WTC11 (cell line): ENCODE data around the gene IFNK. TPM values are rescaled to one million over a fixed set of nuclear protein-coding genes. Genes with fewer than 3 reads are reported as not detected.

Source experiments
- ATAC-seq: fragments of 200-7000 bp; cut with Tn5 transposase; 2 replicates; pipeline ENCODE4 v1.10.0; 2021; ENCODE audit warnings: mild to moderate bottlenecking, moderate library complexity
- CTCF ChIA-PET: fragments of 300-600 bp; sonication (Branson Sonifier 250); formaldehyde crosslinking; loops from one replicate; lab custom pipeline; 2021; ENCODE audit warnings: antibody characterized with exemption; lab: Charles Lee
- POLR2A ChIA-PET: fragments of 350-600 bp; sonication (Branson Sonifier 250); formaldehyde crosslinking; loops from one replicate; lab custom pipeline; 2021; ENCODE audit warnings: antibody characterized with exemption; lab: Charles Lee
- DNase-seq: peaks from one replicate; pipeline ENCODE4 v3.0.0; 2021; ENCODE audit warnings: low spot score
- H3K27ac Mint-ChIP-seq: 2 replicates; pipeline ENCODE4 v1.8.0; 2021; ENCODE audit warnings: mixed read lengths
- H3K27me3 Mint-ChIP-seq: 2 replicates; pipeline ENCODE4 v1.8.0; 2021; ENCODE audit warnings: low read depth, mild to moderate bottlenecking, moderate library complexity, mixed read lengths
- H3K36me3 Mint-ChIP-seq: 2 replicates; pipeline ENCODE4 v1.8.0; 2021; ENCODE audit warnings: mixed read lengths
- H3K4me1 Mint-ChIP-seq: 2 replicates; pipeline ENCODE4 v1.8.0; 2022; ENCODE audit warnings: mixed read lengths
- H3K4me3 Mint-ChIP-seq: 2 replicates; pipeline ENCODE4 v1.8.0; 2021; ENCODE audit warnings: mild to moderate bottlenecking, moderate library complexity, mixed read lengths
- H3K9me3 Mint-ChIP-seq: 2 replicates; pipeline ENCODE4 v1.8.0; 2021; ENCODE audit warnings: mixed read lengths
- ATF1 ChIP-seq: sonication (generic); formaldehyde crosslinking; IDR thresholded peaks from 2 replicates; pipeline ENCODE4 v1.8.1; 2023; ENCODE audit warnings: mild to moderate bottlenecking, moderate library complexity, missing genetic modification reagents
- ATF6 ChIP-seq: sonication (generic); formaldehyde crosslinking; IDR thresholded peaks from 2 replicates; pipeline ENCODE4 v1.8.1; 2023; ENCODE audit warnings: mild to moderate bottlenecking, missing genetic modification reagents
- CBFB ChIP-seq: sonication (generic); formaldehyde crosslinking; IDR thresholded peaks from 2 replicates; pipeline ENCODE4 v1.8.1; 2022; ENCODE audit warnings: mild to moderate bottlenecking, low read depth, missing genetic modification reagents
- CREB1 ChIP-seq: sonication (generic); formaldehyde crosslinking; IDR thresholded peaks from 2 replicates; pipeline ENCODE4 v1.8.0; 2023; ENCODE audit warnings: mild to moderate bottlenecking, missing genetic modification reagents
- E2F1 ChIP-seq: sonication (generic); formaldehyde crosslinking; IDR thresholded peaks from 2 replicates; pipeline ENCODE4 v1.8.0; 2022; ENCODE audit warnings: mild to moderate bottlenecking, missing genetic modification reagents
- E2F5 ChIP-seq: sonication (generic); formaldehyde crosslinking; IDR thresholded peaks from 2 replicates; pipeline ENCODE4 v1.8.1; 2022; ENCODE audit warnings: mild to moderate bottlenecking, moderate library complexity, missing genetic modification reagents
- EMX1 ChIP-seq: fragments of 250-450 bp; sonication (Bioruptor Pico); IDR thresholded peaks from 2 replicates; pipeline ENCODE4 v1.8.0; 2021; ENCODE audit warnings: mild to moderate bottlenecking
- ERG ChIP-seq: fragments of 250-450 bp; sonication (Bioruptor Pico); IDR thresholded peaks from 2 replicates; pipeline ENCODE4 v1.8.0; 2021; ENCODE audit warnings: mild to moderate bottlenecking
- GRHL2 ChIP-seq: fragments of 250-450 bp; sonication (Bioruptor Pico); IDR thresholded peaks from 2 replicates; pipeline ENCODE4 v1.8.0; 2022; ENCODE audit warnings: mild to moderate bottlenecking, moderate library complexity; ENCODE audit not compliant: insufficient replicate concordance, severe bottlenecking
- IRF1 ChIP-seq: sonication (generic); formaldehyde crosslinking; IDR thresholded peaks from 2 replicates; pipeline ENCODE4 v1.8.0; 2023; ENCODE audit warnings: missing genetic modification reagents
- IRF2 ChIP-seq: sonication (generic); formaldehyde crosslinking; IDR thresholded peaks from 2 replicates; pipeline ENCODE4 v1.8.0; 2022; ENCODE audit warnings: low read depth, missing genetic modification reagents, borderline replicate concordance
- NFYB ChIP-seq: sonication (generic); formaldehyde crosslinking; conservative IDR thresholded peaks from 2 replicates; pipeline ENCODE4 v1.8.0; 2022; ENCODE audit warnings: low read depth, missing genetic modification reagents
- NR2C2 ChIP-seq: sonication (generic); formaldehyde crosslinking; IDR thresholded peaks from 2 replicates; pipeline ENCODE4 v1.8.0; 2022; ENCODE audit warnings: mild to moderate bottlenecking, missing genetic modification reagents
- NR3C1 ChIP-seq: sonication (generic); formaldehyde crosslinking; conservative IDR thresholded peaks from 2 replicates; pipeline ENCODE4 v1.8.1; 2023; ENCODE audit warnings: low read depth, mild to moderate bottlenecking, missing genetic modification reagents
- SMAD3 ChIP-seq: sonication (generic); formaldehyde crosslinking; IDR thresholded peaks from 2 replicates; pipeline ENCODE4 v1.8.0; 2022; ENCODE audit warnings: missing genetic modification reagents, mild to moderate bottlenecking, borderline replicate concordance
- USF2 ChIP-seq: sonication (generic); formaldehyde crosslinking; IDR thresholded peaks from 2 replicates; pipeline ENCODE4 v1.8.1; 2023; ENCODE audit warnings: mild to moderate bottlenecking, missing genetic modification reagents, moderate library complexity
- ZBTB43 ChIP-seq: sonication (generic); formaldehyde crosslinking; IDR thresholded peaks from 2 replicates; pipeline ENCODE4 v1.8.1; 2023; ENCODE audit warnings: mild to moderate bottlenecking, missing genetic modification reagents
- ZMAT4 ChIP-seq: fragments of 250-450 bp; sonication (Bioruptor Pico); IDR thresholded peaks from 2 replicates; pipeline ENCODE4 v1.9.0; 2021; ENCODE audit warnings: mild to moderate bottlenecking
- ZNF121 ChIP-seq: sonication (generic); formaldehyde crosslinking; IDR thresholded peaks from 2 replicates; pipeline ENCODE4 v1.8.0; 2023; ENCODE audit warnings: missing genetic modification reagents
- ZNF317 ChIP-seq: sonication (generic); formaldehyde crosslinking; IDR thresholded peaks from 2 replicates; pipeline ENCODE4 v1.8.1; 2023; ENCODE audit warnings: low read depth, mild to moderate bottlenecking, moderate library complexity, missing genetic modification reagents, borderline replicate concordance
- ZNF396 ChIP-seq: fragments of 250-450 bp; sonication (Bioruptor Pico); IDR thresholded peaks from 2 replicates; pipeline ENCODE4 v1.8.0; 2021; ENCODE audit warnings: mild to moderate bottlenecking, moderate library complexity, borderline replicate concordance
- total RNA-seq: library from RNA; stranded (reverse); gene quantifications from 3 replicates; pipeline ENCODE4 v1.2.3, GENCODE V29; 2021
- TF ChIP-seq, protein P1 (sequence below): fragments of 250-450 bp; sonication (Bioruptor Pico); IDR thresholded peaks from 2 replicates; pipeline ENCODE4 v1.9.0; 2021; ENCODE audit warnings: mild to moderate bottlenecking

The IFNK gene
- total RNA-seq, 1 experiment from 2014 or later: not detected

GRCh38 chr9:27558307-27558706, 34.2 kb downstream of the IFNK start:
- TF ChIP-seq, protein P1, sequence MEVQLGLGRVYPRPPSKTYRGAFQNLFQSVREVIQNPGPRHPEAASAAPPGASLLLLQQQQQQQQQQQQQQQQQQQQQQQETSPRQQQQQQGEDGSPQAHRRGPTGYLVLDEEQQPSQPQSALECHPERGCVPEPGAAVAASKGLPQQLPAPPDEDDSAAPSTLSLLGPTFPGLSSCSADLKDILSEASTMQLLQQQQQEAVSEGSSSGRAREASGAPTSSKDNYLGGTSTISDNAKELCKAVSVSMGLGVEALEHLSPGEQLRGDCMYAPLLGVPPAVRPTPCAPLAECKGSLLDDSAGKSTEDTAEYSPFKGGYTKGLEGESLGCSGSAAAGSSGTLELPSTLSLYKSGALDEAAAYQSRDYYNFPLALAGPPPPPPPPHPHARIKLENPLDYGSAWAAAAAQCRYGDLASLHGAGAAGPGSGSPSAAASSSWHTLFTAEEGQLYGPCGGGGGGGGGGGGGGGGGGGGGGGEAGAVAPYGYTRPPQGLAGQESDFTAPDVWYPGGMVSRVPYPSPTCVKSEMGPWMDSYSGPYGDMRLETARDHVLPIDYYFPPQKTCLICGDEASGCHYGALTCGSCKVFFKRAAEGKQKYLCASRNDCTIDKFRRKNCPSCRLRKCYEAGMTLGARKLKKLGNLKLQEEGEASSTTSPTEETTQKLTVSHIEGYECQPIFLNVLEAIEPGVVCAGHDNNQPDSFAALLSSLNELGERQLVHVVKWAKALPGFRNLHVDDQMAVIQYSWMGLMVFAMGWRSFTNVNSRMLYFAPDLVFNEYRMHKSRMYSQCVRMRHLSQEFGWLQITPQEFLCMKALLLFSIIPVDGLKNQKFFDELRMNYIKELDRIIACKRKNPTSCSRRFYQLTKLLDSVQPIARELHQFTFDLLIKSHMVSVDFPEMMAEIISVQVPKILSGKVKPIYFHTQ: no peak
- TF ChIP-seq CREB1 (CRISPR knock-in tag) (no peak), IRF1 (CRISPR knock-in tag) (no peak), ERG (CRISPR knock-in tag) (no peak), EMX1 (CRISPR knock-in tag) (no peak), E2F1 (CRISPR knock-in tag) (no peak), ATF6 (no peak), IRF2 (CRISPR knock-in tag) (no peak)
- CTCF ChIA-PET: no interaction called here
- DNase-seq (no peak), ATAC-seq (no peak)
- no peaks in the 10 kb centered on the region for H3K4me1 Mint-ChIP-seq
- H3K36me3 Mint-ChIP-seq: peaks cover 36% of the 10 kb centered on the region
- POLR2A ChIA-PET: no interaction called here
- H3K4me3 Mint-ChIP-seq: no peak overlapping the region
- H3K27ac Mint-ChIP-seq: no peak overlapping the region
- no peaks in the 10 kb centered on the region for H3K9me3 Mint-ChIP-seq
- H3K27me3 Mint-ChIP-seq: no peaks in the 10 kb centered on the region

GRCh38 chr9:27560457-27560856, 36.4 kb downstream of the IFNK start:
- CTCF ChIA-PET: interaction anchor here (2.1 kb wide), 1 partner anchor 227 kb away, joined by 8 read pairs; no protein-coding TSS in a partner anchor

More at GRCh38 chr9:27560457-27560856, 36.4 kb downstream of the IFNK start:
- ATAC-seq (no peak), DNase-seq (no peak)
- Mint-ChIP-seq H3K4me1 (no peaks in the 10 kb centered on the region), H3K27ac (no peak overlapping the region), H3K27me3 (no peaks in the 10 kb centered on the region), H3K9me3 (no peaks in the 10 kb centered on the region), H3K36me3 (peaks cover 35% of the 10 kb centered on the region), H3K4me3 (no peak overlapping the region)
- no peak for TF ChIP-seq ZNF317 (CRISPR knock-in tag)
- TF ChIP-seq E2F5: no peak
- TF ChIP-seq NR3C1 (CRISPR knock-in tag): no peak
- TF ChIP-seq ZBTB43 (CRISPR knock-in tag): no peak
- TF ChIP-seq NFYB (CRISPR knock-in tag): no peak
- no peak for TF ChIP-seq ZNF121 (CRISPR knock-in tag)
- no peak for TF ChIP-seq ZNF396 (CRISPR knock-in tag)
- no peak for TF ChIP-seq ZMAT4 (CRISPR knock-in tag)
- no peak for TF ChIP-seq GRHL2 (CRISPR knock-in tag)
- no peak for TF ChIP-seq SMAD3 (CRISPR knock-in tag)
- TF ChIP-seq E2F1 (CRISPR knock-in tag): no peak
- no peak for TF ChIP-seq NR2C2
- TF ChIP-seq ATF1 (CRISPR knock-in tag): no peak
- no peak for TF ChIP-seq CBFB (CRISPR knock-in tag)
- TF ChIP-seq USF2: no peak
- POLR2A ChIA-PET: interaction anchor here (0.7 kb wide), 1 partner anchor 245 kb away, joined by 3 read pairs; no protein-coding TSS in a partner anchor
